ENCODE results near the gene LRPAP1. TPM values are rescaled to one million over a fixed set of nuclear protein-coding genes. Genes with fewer than 3 reads are reported as not detected.
A peak's percentile ranks its signal among the peaks of the same experiment; 100 is the strongest.

The LRPAP1 gene
- total RNA-seq, 1 donor from 2014 or later, result 68.5 TPM

DNA sequence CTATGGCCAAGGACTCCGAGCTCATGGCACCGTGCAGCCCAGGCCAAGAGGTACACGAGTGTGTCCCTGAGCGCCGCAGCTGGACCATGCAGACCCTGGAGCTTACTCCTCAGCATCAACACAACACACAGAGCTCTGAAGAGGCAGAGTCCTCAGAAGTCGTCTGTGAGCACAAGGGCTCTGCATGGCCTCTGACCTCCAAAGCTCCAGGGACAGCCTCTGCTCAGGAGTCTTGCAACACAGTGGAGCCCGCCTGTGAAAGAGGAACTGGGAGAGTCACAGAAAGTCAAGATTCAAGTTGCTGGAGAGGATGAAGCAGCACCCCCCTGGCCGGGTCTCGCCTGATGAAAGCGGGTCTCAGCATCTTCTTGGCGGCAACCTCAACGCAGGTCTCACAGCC, 2.9 kb downstream of the LRPAP1 start:
- Mint-ChIP-seq H3K27ac (ENCODE audit: unreplicated experiment) (no peak overlapping the region), H3K36me3 (ENCODE audit: unreplicated experiment) (no peaks in the 10 kb centered on the region), H3K9me3 (ENCODE audit: unreplicated experiment) (peaks cover 5% of the 10 kb centered on the region), H3K4me3 (ENCODE audit: unreplicated experiment) (peak overlapping the region; percentile 68), H3K4me1 (ENCODE audit: low read depth, unreplicated experiment) (peaks cover 23% of the 10 kb centered on the region), H3K27me3 (ENCODE audit: unreplicated experiment) (peaks cover 13% of the 10 kb centered on the region)
- peak; percentile 64 for DNase-seq
- TF ChIP-seq CTCF (IDR thresholded peaks at IDR 0.05; ENCODE audit: partially characterized antibody, unreplicated experiment), result no peak

- no peak for TF ChIP-seq CTCF (IDR thresholded peaks at IDR 0.05; ENCODE audit: partially characterized antibody, unreplicated experiment)
- Mint-ChIP-seq H3K9me3 (ENCODE audit: unreplicated experiment) (peaks cover 5% of the 10 kb centered on the region), H3K4me1 (ENCODE audit: low read depth, unreplicated experiment) (peaks cover 23% of the 10 kb centered on the region), H3K36me3 (ENCODE audit: unreplicated experiment) (no peaks in the 10 kb centered on the region), H3K4me3 (ENCODE audit: unreplicated experiment) (no peak overlapping the region), H3K27me3 (ENCODE audit: unreplicated experiment) (peaks cover 11% of the 10 kb centered on the region), H3K27ac (ENCODE audit: unreplicated experiment) (no peak overlapping the region)
- DNase-seq, result no peak
Measured at GRCh38 chr4:3527914-3528876, 4.0 kb downstream of the LRPAP1 start.

- H3K4me3 Mint-ChIP-seq (ENCODE audit: unreplicated experiment), result no peak overlapping the region
- H3K9me3 Mint-ChIP-seq (ENCODE audit: unreplicated experiment), result peaks cover 5% of the 10 kb centered on the region
- peaks cover 23% of the 10 kb centered on the region for H3K4me1 Mint-ChIP-seq (ENCODE audit: low read depth, unreplicated experiment)
- peaks cover 10% of the 10 kb centered on the region for H3K27me3 Mint-ChIP-seq (ENCODE audit: unreplicated experiment)
- H3K27ac Mint-ChIP-seq (ENCODE audit: unreplicated experiment), result no peak overlapping the region
- H3K36me3 Mint-ChIP-seq (ENCODE audit: unreplicated experiment), result no peaks in the 10 kb centered on the region
- TF ChIP-seq CTCF (IDR thresholded peaks at IDR 0.05; ENCODE audit: partially characterized antibody, unreplicated experiment), result no peak
- DNase-seq, result no peak
Measured at GRCh38 chr4:3527101-3527913, 4.9 kb downstream of the LRPAP1 start.

DNA sequence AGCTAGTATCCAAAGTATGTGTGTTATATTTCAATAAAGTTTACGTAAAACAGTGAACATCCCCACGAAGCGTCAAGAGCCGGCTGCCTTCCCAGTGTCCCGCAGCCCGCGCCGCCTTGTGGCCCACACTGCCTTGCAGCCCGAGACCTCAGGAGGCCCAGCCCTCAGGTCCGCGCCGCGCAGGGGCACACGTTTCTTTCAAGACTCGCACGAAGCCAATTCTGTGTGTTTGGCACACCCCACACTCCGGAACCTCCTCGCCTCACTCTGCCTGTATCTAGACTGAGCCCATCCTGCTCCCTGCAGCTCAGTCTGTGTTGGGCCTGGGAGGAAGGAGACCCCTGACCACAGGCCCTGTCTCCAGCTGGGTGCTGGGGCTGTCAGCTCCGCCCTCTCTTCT, 5.8 kb downstream of the LRPAP1 start:
- Mint-ChIP-seq H3K27me3 (ENCODE audit: unreplicated experiment) (peaks cover 8% of the 10 kb centered on the region), H3K4me1 (ENCODE audit: low read depth, unreplicated experiment) (peaks cover 26% of the 10 kb centered on the region), H3K27ac (ENCODE audit: unreplicated experiment) (no peak overlapping the region), H3K4me3 (ENCODE audit: unreplicated experiment) (no peak overlapping the region), H3K9me3 (ENCODE audit: unreplicated experiment) (peaks cover 1% of the 10 kb centered on the region), H3K36me3 (ENCODE audit: unreplicated experiment) (no peaks in the 10 kb centered on the region)
- DNase-seq, result no peak
- TF ChIP-seq CTCF (IDR thresholded peaks at IDR 0.05; ENCODE audit: partially characterized antibody, unreplicated experiment), result no peak

Measured in glutamatergic neuron (in vitro differentiated cells).